Measurements from ENCODE around the gene C22orf31. TPM values are rescaled to one million over a fixed set of nuclear protein-coding genes. Genes with fewer than 3 reads are reported as not detected.

Gene C22orf31
- total and polyA plus RNA-seq, 2 donors (not counting 3 experiments of a cell fraction or from before 2014, with no cell fraction given) = not detected

- no peaks in the 10 kb centered on the region for H4K20me1 ChIP-seq (replicated peaks; ENCODE audit: control insufficient read depth, extremely low read depth, insufficient read depth, low read length)
- intact Hi-C loops (cut with micrococcal nuclease) = no loop called here
- DNase-seq (ENCODE audit: low read depth, low spot score) (no peak), FAIRE-seq (no peak)
- H3K79me2 ChIP-seq (ENCODE audit: control insufficient read depth, insufficient read depth, low read length) = no peaks in the 10 kb centered on the region
- BruUV-seq (replicated peaks) = no TSS peak
- no peak overlapping the region for H3K27ac ChIP-seq (ENCODE audit: insufficient read depth, low read depth, low read length)
- H3K4me3 ChIP-seq (replicated peaks in 1 of 3; ENCODE audit: insufficient read depth in 1 of 3, low read depth in 1 of 3, low read length in 3 of 3) = no peak overlapping the region
- no peak overlapping the region for H3K4me2 ChIP-seq (ENCODE audit: insufficient read depth, low read length)
- no peaks in the 10 kb centered on the region for H3K9me3 ChIP-seq (replicated peaks; ENCODE audit: control insufficient read depth, insufficient read depth, low read length)
- H3K36me3 ChIP-seq (ENCODE audit: control insufficient read depth in 2 of 2, extremely low read depth in 1 of 2, insufficient read depth in 2 of 2, low read length in 2 of 2) = no peaks in the 10 kb centered on the region
- no peak overlapping the region for H2AFZ ChIP-seq (ENCODE audit: low read depth, low read length)
- CTCF ChIA-PET = no interaction called here
- H3K4me1 ChIP-seq (ENCODE audit: control insufficient read depth, extremely low read depth, insufficient read depth, low read length) = peaks cover 14% of the 10 kb centered on the region
- no peak for TF ChIP-seq FOS (IDR thresholded peaks at IDR 0.05; ENCODE audit: borderline replicate concordance, insufficient read depth, low read length)
- TF ChIP-seq POLR2A (IDR thresholded peaks at IDR 0.05; ENCODE audit: low read depth, low read length) = no peak
- TF ChIP-seq MAX (IDR thresholded peaks at IDR 0.05; ENCODE audit: insufficient read depth, insufficient read length) = no peak
- no peak for TF ChIP-seq GATA2 (IDR thresholded peaks at IDR 0.05; ENCODE audit: insufficient read depth, insufficient read length, low read depth, low read length)
- TF ChIP-seq EZH2 (IDR thresholded peaks at IDR 0.05; ENCODE audit: borderline replicate concordance, low read depth, low read length, severe bottlenecking) = no peak
- no peak for TF ChIP-seq POLR2AphosphoS5 (IDR thresholded peaks at IDR 0.05; ENCODE audit: insufficient read depth, low read depth, low read length)
- TF ChIP-seq CTCF (IDR thresholded peaks at IDR 0.05; ENCODE audit: extremely low read depth in 1 of 2, insufficient read depth in 1 of 2, low read depth in 1 of 2, low read length in 2 of 2) = no peak
- TF ChIP-seq MYC (IDR thresholded peaks at IDR 0.05; ENCODE audit: low read depth, low read length) = no peak
- TF ChIP-seq JUN (IDR thresholded peaks at IDR 0.05; ENCODE audit: borderline replicate concordance, insufficient read depth, insufficient read length, low read depth) = no peak
- H3K9me1 ChIP-seq (replicated peaks; ENCODE audit: control insufficient read depth, extremely low read depth, insufficient read depth, low read length) = no peaks in the 10 kb centered on the region
- H3K27me3 ChIP-seq (ENCODE audit: control insufficient read depth in 2 of 2, insufficient read depth in 2 of 2, low read length in 2 of 2) = no peaks in the 10 kb centered on the region
- dilution Hi-C loops (cut with MboI; ENCODE audit: extremely low pct_ligation_motif_present, low sequenced_read_pairs) = loop anchor here (25.0 kb wide), 1 partner anchor 110 kb away; no protein-coding TSS in a partner anchor
- H3K9ac ChIP-seq (replicated peaks; ENCODE audit: extremely low read depth, insufficient read depth, low read length) = no peak overlapping the region
- POLR2A ChIA-PET = no interaction called here
These were observed 39.4 kb downstream of the C22orf31 start for GRCh38 chr22:29022101-29022817.
